ENCODE measurements around the gene EXOSC1. TPM values are rescaled to one million over a fixed set of nuclear protein-coding genes. Genes with fewer than 3 reads are reported as not detected.
A peak's percentile ranks its signal among the peaks of the same experiment; 100 is the strongest.
"Not testable (repeated sequence)": the region's sequence is repeated elsewhere in the genome, so short reads cannot be mapped to it uniquely, and the experiment has no call there.

The EXOSC1 gene
- total RNA-seq, 2 donors from 2014 or later = 20.8 to 33.2 TPM

DNA sequence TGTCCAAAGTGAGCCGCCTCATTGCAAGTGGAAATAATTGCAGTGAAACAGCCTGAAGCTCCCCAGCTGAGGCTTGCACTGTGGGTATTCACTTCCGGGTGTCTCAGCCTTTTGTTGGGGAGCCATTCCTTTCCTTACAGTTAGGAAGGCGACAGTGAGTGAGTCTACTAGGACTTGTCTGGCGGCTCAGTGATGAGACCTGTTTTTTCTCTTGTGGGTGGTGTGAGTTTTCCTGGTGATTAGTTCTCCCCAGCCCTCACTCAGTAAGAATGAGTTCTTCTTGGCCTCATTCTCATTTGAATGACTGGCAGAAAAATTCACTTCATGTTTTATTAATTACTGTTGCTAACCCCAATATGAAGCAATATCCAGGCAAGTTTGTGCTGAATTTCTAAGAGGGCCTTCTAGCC is 17.2 kb downstream of the EXOSC1 start:
- H3K4me3 ChIP-seq = no peak overlapping the region
- intact Hi-C loops (cut with DNase I) = no loop called here
- peaks cover 31% of the 10 kb centered on the region for H3K4me1 ChIP-seq
- DNase-seq (no peak), ATAC-seq (no peak)
- no peaks in the 10 kb centered on the region for H3K9me3 ChIP-seq
- TF ChIP-seq, protein P1, sequence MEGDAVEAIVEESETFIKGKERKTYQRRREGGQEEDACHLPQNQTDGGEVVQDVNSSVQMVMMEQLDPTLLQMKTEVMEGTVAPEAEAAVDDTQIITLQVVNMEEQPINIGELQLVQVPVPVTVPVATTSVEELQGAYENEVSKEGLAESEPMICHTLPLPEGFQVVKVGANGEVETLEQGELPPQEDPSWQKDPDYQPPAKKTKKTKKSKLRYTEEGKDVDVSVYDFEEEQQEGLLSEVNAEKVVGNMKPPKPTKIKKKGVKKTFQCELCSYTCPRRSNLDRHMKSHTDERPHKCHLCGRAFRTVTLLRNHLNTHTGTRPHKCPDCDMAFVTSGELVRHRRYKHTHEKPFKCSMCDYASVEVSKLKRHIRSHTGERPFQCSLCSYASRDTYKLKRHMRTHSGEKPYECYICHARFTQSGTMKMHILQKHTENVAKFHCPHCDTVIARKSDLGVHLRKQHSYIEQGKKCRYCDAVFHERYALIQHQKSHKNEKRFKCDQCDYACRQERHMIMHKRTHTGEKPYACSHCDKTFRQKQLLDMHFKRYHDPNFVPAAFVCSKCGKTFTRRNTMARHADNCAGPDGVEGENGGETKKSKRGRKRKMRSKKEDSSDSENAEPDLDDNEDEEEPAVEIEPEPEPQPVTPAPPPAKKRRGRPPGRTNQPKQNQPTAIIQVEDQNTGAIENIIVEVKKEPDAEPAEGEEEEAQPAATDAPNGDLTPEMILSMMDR (IDR thresholded peaks at IDR 0.05) = no peak
- no peak for TF ChIP-seq POLR2A (IDR thresholded peaks at IDR 0.05)
- peak overlapping the region in 1 of 4 donors; percentile 88 for H3K27ac ChIP-seq
- no peaks in the 10 kb centered on the region for H3K27me3 ChIP-seq
- WGBS, 2 donors = 71 to 78% methylated on average over 4 of the region's 4 CpGs
- H3K36me3 ChIP-seq (replicated peaks in 1 of 2; ENCODE audit: insufficient read depth in 1 of 2, low read depth in 2 of 2) = peaks cover 11 to 12% of the 10 kb centered on the region in 2 donors

DNA sequence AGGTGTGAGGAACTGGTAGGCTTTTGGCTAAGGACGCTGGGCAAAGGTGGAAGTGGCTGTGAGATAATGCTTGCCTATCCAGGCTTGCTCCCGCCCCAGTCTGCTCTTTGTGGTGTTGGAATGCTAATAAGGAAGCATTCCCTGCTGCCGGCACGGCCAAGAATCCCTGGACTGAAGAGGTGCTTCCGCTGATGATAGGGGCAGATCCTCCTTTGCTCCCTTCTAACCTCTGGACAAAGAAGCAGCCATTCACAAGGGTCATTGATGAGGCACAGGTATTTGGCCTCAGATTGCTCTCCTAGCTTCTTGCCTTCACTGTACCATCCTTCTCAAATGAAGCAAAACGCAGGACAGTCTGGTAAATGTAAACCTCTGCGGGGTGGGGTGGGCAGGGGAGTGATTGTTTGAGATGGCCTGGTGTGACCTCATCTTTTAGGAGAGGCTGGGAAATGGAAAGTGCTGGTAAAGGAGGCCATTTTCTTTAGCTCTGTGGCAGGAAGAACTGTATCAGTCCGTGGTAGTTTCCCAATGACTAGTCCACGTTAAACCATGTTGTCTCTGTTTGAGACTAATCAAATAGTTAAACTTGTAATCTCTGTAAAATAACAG is 18.1 kb downstream of the EXOSC1 start:
- Histone ChIP-seq H3K4me3 (no peak overlapping the region), H3K27ac (peak overlapping the region; percentile 7 to 88 (median 56)), H3K36me3 (replicated peaks in 1 of 2; ENCODE audit: insufficient read depth in 1 of 2, low read depth in 2 of 2) (peaks cover 11 to 12% of the 10 kb centered on the region in 2 donors), H3K27me3 (no peaks in the 10 kb centered on the region), H3K4me1 (peaks cover 31% of the 10 kb centered on the region), H3K9me3 (no peaks in the 10 kb centered on the region)
- ATAC-seq = no peak
- DNase-seq = peak; percentile 31 to 52 (median 41)
- no peak for TF ChIP-seq POLR2A (IDR thresholded peaks at IDR 0.05)
- TF ChIP-seq, protein P1 (IDR thresholded peaks at IDR 0.05) = no peak
- intact Hi-C loops (cut with DNase I) = no loop called here
- WGBS, 2 donors = 24 to 33% methylated on average over 7 to 9 of the region's 9 CpGs

DNA sequence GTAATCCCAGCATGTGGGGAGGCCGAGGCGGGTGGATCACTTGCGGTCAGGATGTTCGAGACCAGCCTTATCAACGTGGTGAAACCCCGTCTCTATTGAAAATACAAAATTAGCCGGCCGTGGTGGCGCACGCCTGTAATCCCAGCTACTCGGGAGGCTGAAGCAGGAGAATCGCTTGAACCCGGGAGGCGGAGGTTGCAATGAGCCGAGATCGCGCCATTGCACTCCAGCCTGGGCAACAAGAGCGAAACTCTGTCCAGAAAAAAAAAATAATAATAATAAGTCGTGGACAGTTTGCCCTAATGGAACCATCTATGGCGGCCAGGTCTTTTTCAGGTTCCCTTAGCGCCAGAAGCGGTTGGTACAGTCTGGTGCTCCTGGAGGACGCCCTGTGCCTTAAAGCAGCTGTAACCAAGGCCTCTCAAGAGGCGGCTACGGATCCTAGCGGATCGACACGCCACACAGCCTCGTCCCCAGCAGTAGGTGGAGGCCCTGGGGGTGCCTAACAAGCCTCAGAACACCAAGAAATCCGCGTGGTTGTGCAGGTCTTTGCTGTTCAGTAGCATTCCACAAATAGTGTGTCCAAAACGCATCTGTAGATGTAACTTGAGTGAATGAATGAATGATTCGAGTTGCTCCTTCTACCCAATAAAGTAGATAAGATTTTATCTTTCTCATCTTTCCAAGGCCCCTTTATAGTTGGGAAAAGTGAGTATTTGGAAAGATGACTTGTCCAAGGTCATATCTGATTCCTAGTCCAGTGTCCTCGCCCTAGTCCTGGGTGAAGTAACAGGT is 18.8 kb downstream of the EXOSC1 start:
- peaks cover 11% of the 10 kb centered on the region in 2 donors for H3K36me3 ChIP-seq (replicated peaks in 1 of 2; ENCODE audit: insufficient read depth in 1 of 2, low read depth in 2 of 2)
- WGBS, 2 donors = 15 to 23% methylated on average over 20 to 34 of the region's 34 CpGs
- H3K4me1 ChIP-seq = peaks cover 31% of the 10 kb centered on the region
- peak in 2 of 4 donors; percentile 28 to 39 for DNase-seq
- peak overlapping the region; percentile 20 to 58 for H3K4me3 ChIP-seq
- no peaks in the 10 kb centered on the region for H3K27me3 ChIP-seq
- peak overlapping the region; percentile 7 to 88 (median 82) for H3K27ac ChIP-seq
- no peak for TF ChIP-seq POLR2A (IDR thresholded peaks at IDR 0.05)
- TF ChIP-seq, protein P1 (IDR thresholded peaks at IDR 0.05) = no peak
- H3K9me3 ChIP-seq = no peaks in the 10 kb centered on the region
- intact Hi-C loops (cut with DNase I) = no loop called here
- ATAC-seq = no peak

DNA sequence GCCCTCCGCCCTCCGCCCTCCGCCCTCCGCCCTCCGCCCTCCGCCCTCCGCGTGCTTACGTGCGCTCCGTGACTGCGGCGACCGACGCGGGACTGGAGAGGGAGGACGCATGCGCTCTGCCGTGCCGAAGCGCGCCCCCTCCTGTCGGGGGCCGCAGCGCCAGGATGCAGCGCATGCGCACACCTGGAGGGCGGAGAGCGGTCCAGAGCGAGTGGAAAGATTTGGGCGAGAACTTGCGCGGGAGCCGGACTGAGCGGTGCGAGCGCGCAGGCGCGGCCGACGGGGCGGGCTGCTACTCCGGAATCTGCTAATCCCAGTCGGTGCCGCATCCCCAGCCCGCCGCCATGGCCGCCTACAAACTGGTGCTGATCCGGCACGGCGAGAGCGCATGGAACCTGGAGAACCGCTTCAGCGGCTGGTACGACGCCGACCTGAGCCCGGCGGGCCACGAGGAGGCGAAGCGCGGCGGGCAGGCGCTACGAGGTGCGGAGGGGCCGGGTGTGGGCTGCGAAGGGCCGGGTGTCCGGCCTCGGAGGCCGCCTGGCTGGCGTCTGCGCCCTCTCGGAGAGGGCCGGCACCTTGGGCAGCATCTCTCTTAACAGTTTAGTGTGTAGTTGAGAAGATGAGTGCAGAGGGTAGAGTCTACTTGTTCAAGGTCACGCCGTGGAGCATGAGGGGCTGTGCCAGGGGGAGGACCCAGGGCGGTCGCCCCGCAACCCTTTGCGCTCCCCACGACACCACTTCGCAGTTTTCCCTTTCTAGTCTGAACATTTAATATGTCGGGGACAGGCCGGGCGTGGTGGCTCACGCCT is 19.6 kb downstream of the EXOSC1 start, which contains the start of gene PGAM1:
Gene PGAM1 (plus strand): TSS at position 228 of the 812 bp plus-strand sequence. CDS start 117 bp downstream, at position 345.
- intact Hi-C loops (cut with DNase I) = no loop called here
- DNase-seq (peak; percentile 94 to 96 (median 94)), ATAC-seq (peak; percentile 98)
- H3K9me3 ChIP-seq = no peaks in the 10 kb centered on the region
- H3K36me3 ChIP-seq (replicated peaks in 1 of 2; ENCODE audit: insufficient read depth in 1 of 2, low read depth in 2 of 2) = peaks cover 4 to 7% of the 10 kb centered on the region in 2 donors
- peaks cover 31% of the 10 kb centered on the region for H3K4me1 ChIP-seq
- H3K4me3 ChIP-seq = peak within 1 kb of the TSS; percentile 20 to 58
- TF ChIP-seq, protein P1 (IDR thresholded peaks at IDR 0.05) = peak; percentile 43 to 88 (median 69)
- peak; percentile 64 to 86 (median 85) for TF ChIP-seq POLR2A (IDR thresholded peaks at IDR 0.05)
- H3K27me3 ChIP-seq = no peaks in the 10 kb centered on the region
- WGBS, 2 donors = 0% methylated on average over 79 of the region's 90 CpGs; no CpG with 5 or more reads in 1 of the 2 donors
- peak within 1 kb of the TSS; percentile 73 to 88 (median 82) for H3K27ac ChIP-seq

DNA sequence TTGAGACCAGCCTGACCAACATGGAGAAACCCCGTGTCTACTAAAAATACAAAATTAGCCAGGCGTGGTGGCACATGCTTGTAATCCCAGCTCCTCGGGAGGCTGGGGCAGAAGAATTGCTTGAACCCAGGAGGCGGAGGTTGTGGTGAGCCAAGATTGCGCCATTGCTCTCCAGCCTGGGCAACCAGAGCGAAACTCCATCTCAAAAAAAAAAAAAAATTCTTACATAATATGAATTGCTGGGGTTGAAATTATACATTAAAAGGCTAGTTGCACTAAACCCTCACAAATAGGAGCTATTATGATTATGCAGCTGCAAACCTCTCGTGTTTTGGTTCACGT is 22.1 kb downstream of the EXOSC1 start:
- 74 to 83% methylated on average over 8 of the region's 8 CpGs for WGBS, 2 donors
- H3K27me3 ChIP-seq; DNase-seq; H3K9me3 ChIP-seq; H3K36me3 ChIP-seq (replicated peaks in 1 of 2; ENCODE audit: insufficient read depth in 1 of 2, low read depth in 2 of 2); intact Hi-C loops (cut with DNase I); ATAC-seq; H3K4me3 ChIP-seq: not testable (repeated sequence)
- Histone ChIP-seq H3K27ac (peak overlapping the region in 1 of 4 donors; percentile 17), H3K4me1 (peaks cover 30% of the 10 kb centered on the region)

All from body of pancreas (tissue), 4 donors.